ENCODE results near the gene MED22.

MED22 gene

GRCh38 chr9:133375724-133376654 is 28.1 kb upstream of the MED22 start, which contains the start of the genes STKLD1 and SURF4:
Gene STKLD1 (plus strand): TSS chr9:133376366. CDS start chr9:133376474, 108 bp downstream.
Gene SURF4 (minus strand): TSS chr9:133376060. CDS start chr9:133375969, 91 bp downstream.
- peak; percentile 99 for DNase-seq

- DNase-seq: peak; percentile 43
Observed at GRCh38 chr9:133375116-133375723, 27.3 kb upstream of the MED22 start.

- DNase-seq: peak; percentile 3
Observed at GRCh38 chr9:133374612-133375115, 26.7 kb upstream of the MED22 start.

GRCh38 chr9:133372144-133372543 is 24.2 kb upstream of the MED22 start:
- no peak for DNase-seq

- DNase-seq: no peak
Observed at GRCh38 chr9:133371261-133371711, 23.4 kb upstream of the MED22 start.

- no peak for DNase-seq
Observed at GRCh38 chr9:133370685-133371084, 22.8 kb upstream of the MED22 start.

- DNase-seq: no peak
Observed at GRCh38 chr9:133369933-133370332, 22.0 kb upstream of the MED22 start.

GRCh38 chr9:133369422-133369821 is 21.5 kb upstream of the MED22 start:
- no peak for DNase-seq

- no peak for DNase-seq
Observed at GRCh38 chr9:133368249-133368881, 20.4 kb upstream of the MED22 start.

GRCh38 chr9:133367778-133368177 is 19.8 kb upstream of the MED22 start:
- no peak for DNase-seq

- no peak for DNase-seq
Observed at GRCh38 chr9:133367221-133367620, 19.3 kb upstream of the MED22 start.

GRCh38 chr9:133366435-133366834 is 18.5 kb upstream of the MED22 start:
- DNase-seq: no peak

GRCh38 chr9:133362359-133363044 is 14.6 kb upstream of the MED22 start:
- DNase-seq: no peak

GRCh38 chr9:133361507-133362092 is 13.7 kb upstream of the MED22 start:
- no peak for DNase-seq

- no peak for DNase-seq
Observed at GRCh38 chr9:133360400-133361393, 12.8 kb upstream of the MED22 start.

GRCh38 chr9:133359399-133360175 is 11.7 kb upstream of the MED22 start:
- DNase-seq: no peak

GRCh38 chr9:133357656-133358055 is 9.7 kb upstream of the MED22 start:
- no peak for DNase-seq

GRCh38 chr9:133356391-133357091 is 8.6 kb upstream of the MED22 start, which contains the start of the genes SURF1 and SURF2:
Gene SURF1 (minus strand): TSS chr9:133356487. CDS start chr9:133356453, 34 bp downstream.
Gene SURF2 (plus strand): TSS chr9:133356550. CDS start chr9:133356593, 43 bp downstream.
- DNase-seq: peak; percentile 95

- DNase-seq: no peak
Observed at GRCh38 chr9:133355881-133356357, 8.0 kb upstream of the MED22 start.

Data from RPMI8226 (cell line).